Stomach (tissue), 4 donors: ENCODE results near the gene DNAH1.

Experiments used
- POLR2A ChIP-seq, 4 donors: fragments of 450-650 bp; IDR thresholded peaks; one replicate each; pipeline ENCODE4 v1.6.1; 2016; ENCODE audit warnings: antibody characterized with exemption in 4 of 4, control low read depth in 2 of 4, mild to moderate bottlenecking in 1 of 4, moderate library complexity in 1 of 4
- POLR2AphosphoS5 ChIP-seq, 3 donors: sonication (generic); formaldehyde crosslinking; IDR thresholded peaks; one replicate each; pipeline ENCODE4 v1.6.1; 2016; ENCODE audit warnings: antibody characterized with exemption in 3 of 3
- TF ChIP-seq, protein P1 (sequence below), 7 experiments: fragments of 450-650 bp in 4 of 7; fragments of 200-600 bp in 3 of 7; sonication (generic) in 3 of 7; IDR thresholded peaks; one replicate each; pipeline ENCODE4 v1.5.1; 2016 to 2019; ENCODE audit warnings: antibody characterized with exemption in 7 of 7, control low read depth in 2 of 7, mild to moderate bottlenecking in 1 of 7

- TF ChIP-seq, protein P1, sequence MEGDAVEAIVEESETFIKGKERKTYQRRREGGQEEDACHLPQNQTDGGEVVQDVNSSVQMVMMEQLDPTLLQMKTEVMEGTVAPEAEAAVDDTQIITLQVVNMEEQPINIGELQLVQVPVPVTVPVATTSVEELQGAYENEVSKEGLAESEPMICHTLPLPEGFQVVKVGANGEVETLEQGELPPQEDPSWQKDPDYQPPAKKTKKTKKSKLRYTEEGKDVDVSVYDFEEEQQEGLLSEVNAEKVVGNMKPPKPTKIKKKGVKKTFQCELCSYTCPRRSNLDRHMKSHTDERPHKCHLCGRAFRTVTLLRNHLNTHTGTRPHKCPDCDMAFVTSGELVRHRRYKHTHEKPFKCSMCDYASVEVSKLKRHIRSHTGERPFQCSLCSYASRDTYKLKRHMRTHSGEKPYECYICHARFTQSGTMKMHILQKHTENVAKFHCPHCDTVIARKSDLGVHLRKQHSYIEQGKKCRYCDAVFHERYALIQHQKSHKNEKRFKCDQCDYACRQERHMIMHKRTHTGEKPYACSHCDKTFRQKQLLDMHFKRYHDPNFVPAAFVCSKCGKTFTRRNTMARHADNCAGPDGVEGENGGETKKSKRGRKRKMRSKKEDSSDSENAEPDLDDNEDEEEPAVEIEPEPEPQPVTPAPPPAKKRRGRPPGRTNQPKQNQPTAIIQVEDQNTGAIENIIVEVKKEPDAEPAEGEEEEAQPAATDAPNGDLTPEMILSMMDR (IDR thresholded peaks at IDR 0.05), result no peak
- TF ChIP-seq POLR2A (IDR thresholded peaks at IDR 0.05) (no peak), POLR2AphosphoS5 (IDR thresholded peaks at IDR 0.05) (peak in 2 of 3 donors; percentile 9 to 21)
Measured at GRCh38 chr3:52313774-52314188, 2.3 kb upstream of the DNAH1 start.
